ENCODE measurements around the gene OR2H1. TPM values are rescaled to one million over a fixed set of nuclear protein-coding genes. Genes with fewer than 3 reads are reported as not detected.

The OR2H1 gene
- total RNA-seq, 1 donor from 2014 or later: not detected

- peaks cover 1% of the 10 kb centered on the region for H3K36me3 Mint-ChIP-seq (ENCODE audit: low read depth, unreplicated experiment)
- H3K27ac Mint-ChIP-seq (ENCODE audit: unreplicated experiment): no peak overlapping the region
- Histone ChIP-seq H3K27me3 (ENCODE audit: insufficient read depth, low read length) (no peaks in the 10 kb centered on the region), H3K9me3 (ENCODE audit: insufficient read depth, low read depth, low read length) (no peaks in the 10 kb centered on the region), H4K20me1 (ENCODE audit: insufficient read depth, low read length) (no peaks in the 10 kb centered on the region), H3K79me2 (ENCODE audit: insufficient read depth, low read length) (no peaks in the 10 kb centered on the region), H3K4me3 (ENCODE audit: insufficient read depth, low read depth, low read length) (no peak overlapping the region), H3K4me2 (ENCODE audit: low read length) (no peak overlapping the region), H3K36me3 (ENCODE audit: insufficient read depth, low read length) (no peaks in the 10 kb centered on the region), H2AFZ (ENCODE audit: low read depth, low read length) (no peak overlapping the region), H3K27ac (ENCODE audit: low read depth, low read length) (no peak overlapping the region), H3K9ac (ENCODE audit: low read length) (no peak overlapping the region), H3K4me1 (ENCODE audit: insufficient read depth, low read length) (no peaks in the 10 kb centered on the region)
- TF ChIP-seq EZH2 (IDR thresholded peaks at IDR 0.05; ENCODE audit: insufficient read depth, low read length): no peak
- TF ChIP-seq, protein P1, sequence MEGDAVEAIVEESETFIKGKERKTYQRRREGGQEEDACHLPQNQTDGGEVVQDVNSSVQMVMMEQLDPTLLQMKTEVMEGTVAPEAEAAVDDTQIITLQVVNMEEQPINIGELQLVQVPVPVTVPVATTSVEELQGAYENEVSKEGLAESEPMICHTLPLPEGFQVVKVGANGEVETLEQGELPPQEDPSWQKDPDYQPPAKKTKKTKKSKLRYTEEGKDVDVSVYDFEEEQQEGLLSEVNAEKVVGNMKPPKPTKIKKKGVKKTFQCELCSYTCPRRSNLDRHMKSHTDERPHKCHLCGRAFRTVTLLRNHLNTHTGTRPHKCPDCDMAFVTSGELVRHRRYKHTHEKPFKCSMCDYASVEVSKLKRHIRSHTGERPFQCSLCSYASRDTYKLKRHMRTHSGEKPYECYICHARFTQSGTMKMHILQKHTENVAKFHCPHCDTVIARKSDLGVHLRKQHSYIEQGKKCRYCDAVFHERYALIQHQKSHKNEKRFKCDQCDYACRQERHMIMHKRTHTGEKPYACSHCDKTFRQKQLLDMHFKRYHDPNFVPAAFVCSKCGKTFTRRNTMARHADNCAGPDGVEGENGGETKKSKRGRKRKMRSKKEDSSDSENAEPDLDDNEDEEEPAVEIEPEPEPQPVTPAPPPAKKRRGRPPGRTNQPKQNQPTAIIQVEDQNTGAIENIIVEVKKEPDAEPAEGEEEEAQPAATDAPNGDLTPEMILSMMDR (IDR thresholded peaks at IDR 0.05; ENCODE audit: insufficient read depth, low read depth, low read length): no peak
- FAIRE-seq (no peak), DNase-seq (ENCODE audit: low read depth) (no peak)
- peaks cover 14% of the 10 kb centered on the region for H3K4me1 Mint-ChIP-seq (ENCODE audit: low read depth, unreplicated experiment)
- peaks cover 5% of the 10 kb centered on the region for H3K9me3 Mint-ChIP-seq (ENCODE audit: unreplicated experiment)
- no peak overlapping the region for H3K4me3 Mint-ChIP-seq (ENCODE audit: unreplicated experiment)
- peaks cover 3% of the 10 kb centered on the region for H3K27me3 Mint-ChIP-seq (ENCODE audit: low read depth, unreplicated experiment)
These were observed 38.6 kb downstream of the OR2H1 start for GRCh38 chr6:29495571-29495970.

DNA sequence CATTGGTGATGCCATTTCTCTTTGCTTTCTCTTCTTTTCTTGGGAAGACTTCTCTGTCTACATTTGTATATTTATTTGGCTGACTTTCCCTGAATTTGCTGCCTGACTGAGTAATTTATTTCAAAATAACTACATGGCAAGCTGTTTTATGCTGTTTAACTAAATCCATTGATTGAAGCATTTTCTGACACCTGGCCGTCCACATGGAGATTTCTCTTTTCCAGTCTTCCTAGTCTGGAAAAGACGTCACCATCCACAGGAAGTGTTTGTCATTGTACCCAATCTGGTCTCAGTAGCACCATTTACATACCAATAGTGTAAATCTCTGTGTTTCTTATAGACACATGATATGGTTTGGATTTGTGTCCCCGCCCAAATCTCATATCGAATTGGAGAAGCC is 40.0 kb downstream of the OR2H1 start:
- no peaks in the 10 kb centered on the region for H3K79me2 ChIP-seq (ENCODE audit: insufficient read depth, low read length)
- H3K27ac ChIP-seq (ENCODE audit: low read depth, low read length): no peak overlapping the region
- H3K9me3 ChIP-seq (ENCODE audit: insufficient read depth, low read depth, low read length): no peaks in the 10 kb centered on the region
- Mint-ChIP-seq H3K27ac (ENCODE audit: unreplicated experiment) (no peak overlapping the region), H3K27me3 (ENCODE audit: low read depth, unreplicated experiment) (peaks cover 3% of the 10 kb centered on the region), H3K4me1 (ENCODE audit: low read depth, unreplicated experiment) (peaks cover 12% of the 10 kb centered on the region), H3K36me3 (ENCODE audit: low read depth, unreplicated experiment) (peaks cover 1% of the 10 kb centered on the region), H3K9me3 (ENCODE audit: unreplicated experiment) (no peaks in the 10 kb centered on the region), H3K4me3 (ENCODE audit: unreplicated experiment) (no peak overlapping the region)
- no peak for TF ChIP-seq EZH2 (IDR thresholded peaks at IDR 0.05; ENCODE audit: insufficient read depth, low read length)
- TF ChIP-seq, protein P1 (IDR thresholded peaks at IDR 0.05; ENCODE audit: insufficient read depth, low read depth, low read length): no peak
- no peaks in the 10 kb centered on the region for H3K36me3 ChIP-seq (ENCODE audit: insufficient read depth, low read length)
- no peak overlapping the region for H2AFZ ChIP-seq (ENCODE audit: low read depth, low read length)
- no peaks in the 10 kb centered on the region for H3K27me3 ChIP-seq (ENCODE audit: insufficient read depth, low read length)
- H3K4me1 ChIP-seq (ENCODE audit: insufficient read depth, low read length): peaks cover under 1% of the 10 kb centered on the region
- no peaks in the 10 kb centered on the region for H4K20me1 ChIP-seq (ENCODE audit: insufficient read depth, low read length)
- no peak for FAIRE-seq
- no peak overlapping the region for H3K4me2 ChIP-seq (ENCODE audit: low read length)
- DNase-seq (ENCODE audit: low read depth): no peak
- H3K9ac ChIP-seq (ENCODE audit: low read length): no peak overlapping the region
- H3K4me3 ChIP-seq (ENCODE audit: insufficient read depth, low read depth, low read length): no peak overlapping the region

DNA sequence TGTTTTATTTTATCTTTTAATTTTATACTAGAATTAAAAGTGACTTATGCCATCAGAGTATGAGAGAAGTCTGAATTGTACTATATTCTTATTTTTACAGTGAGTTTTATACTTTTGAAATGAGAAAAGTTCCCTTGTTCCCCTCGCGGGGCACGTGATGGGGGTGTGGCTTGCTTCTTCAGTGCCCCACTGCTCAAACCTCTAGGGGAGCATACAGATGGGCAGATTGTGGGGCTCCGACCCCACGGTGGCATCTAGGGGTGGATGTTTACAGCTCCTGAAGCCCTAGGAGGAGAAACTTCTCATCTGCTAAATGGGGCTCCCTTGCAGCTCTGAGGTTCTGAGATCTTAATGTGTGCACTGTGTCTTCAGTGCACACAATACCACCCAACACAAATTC is 42.7 kb downstream of the OR2H1 start:
- no peaks in the 10 kb centered on the region for H3K9me3 Mint-ChIP-seq (ENCODE audit: unreplicated experiment)
- no peak overlapping the region for H3K4me3 Mint-ChIP-seq (ENCODE audit: unreplicated experiment)
- H3K27ac Mint-ChIP-seq (ENCODE audit: unreplicated experiment): no peak overlapping the region
- Histone ChIP-seq H2AFZ (ENCODE audit: low read depth, low read length) (no peak overlapping the region), H3K9ac (ENCODE audit: low read length) (no peak overlapping the region), H3K4me1 (ENCODE audit: insufficient read depth, low read length) (peaks cover 12% of the 10 kb centered on the region), H4K20me1 (ENCODE audit: insufficient read depth, low read length) (no peaks in the 10 kb centered on the region), H3K4me2 (ENCODE audit: low read length) (no peak overlapping the region), H3K79me2 (ENCODE audit: insufficient read depth, low read length) (no peaks in the 10 kb centered on the region), H3K27ac (ENCODE audit: low read depth, low read length) (no peak overlapping the region), H3K36me3 (ENCODE audit: insufficient read depth, low read length) (no peaks in the 10 kb centered on the region), H3K9me3 (ENCODE audit: insufficient read depth, low read depth, low read length) (no peaks in the 10 kb centered on the region), H3K4me3 (ENCODE audit: insufficient read depth, low read depth, low read length) (no peak overlapping the region), H3K27me3 (ENCODE audit: insufficient read depth, low read length) (no peaks in the 10 kb centered on the region)
- no peak for DNase-seq (ENCODE audit: low read depth)
- peaks cover 3% of the 10 kb centered on the region for H3K27me3 Mint-ChIP-seq (ENCODE audit: low read depth, unreplicated experiment)
- H3K36me3 Mint-ChIP-seq (ENCODE audit: low read depth, unreplicated experiment): no peaks in the 10 kb centered on the region
- H3K4me1 Mint-ChIP-seq (ENCODE audit: low read depth, unreplicated experiment): peaks cover 16% of the 10 kb centered on the region
- no peak for FAIRE-seq
- no peak for TF ChIP-seq EZH2 (IDR thresholded peaks at IDR 0.05; ENCODE audit: insufficient read depth, low read length)
- TF ChIP-seq, protein P1 (IDR thresholded peaks at IDR 0.05; ENCODE audit: insufficient read depth, low read depth, low read length): no peak

All from astrocyte (in vitro differentiated cells and primary cell).